NCI-H2081 (cell line): ENCODE data around the gene ERVV-1.
"Not testable (repeated sequence)": the region's sequence is repeated elsewhere in the genome, so short reads cannot be mapped to it uniquely, and the experiment has no call there.

Source experiments
- DNase-seq, 2 experiments: peaks; one replicate each; lab custom pipeline; 2025; lab: John Stamatoyannopoulos, UW

Gene ERVV-1

GRCh38 chr19:53019684-53020083 lies 6.0 kb downstream of the ERVV-1 start:
- no peak for DNase-seq

DNA sequence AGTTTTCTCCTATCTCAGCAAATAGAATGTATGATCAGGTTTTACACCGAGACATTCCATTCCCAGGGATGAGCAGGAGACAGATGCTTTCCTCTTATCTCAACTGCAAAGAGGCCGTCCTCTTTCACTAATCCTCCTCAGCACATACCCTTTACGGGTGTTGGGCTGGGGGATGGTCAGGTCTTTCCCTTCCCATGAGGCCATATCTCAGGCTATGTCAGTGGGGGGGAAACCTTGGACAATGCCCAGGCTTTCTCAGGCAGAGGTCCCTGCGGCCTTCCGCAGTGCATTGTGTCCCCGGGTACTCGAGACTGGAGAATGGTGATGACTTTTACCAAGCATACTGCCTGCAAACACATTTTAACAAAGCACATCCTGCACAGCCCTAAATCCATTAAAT lies 14.6 kb downstream of the ERVV-1 start:
- DNase-seq = not testable (repeated sequence)

DNA sequence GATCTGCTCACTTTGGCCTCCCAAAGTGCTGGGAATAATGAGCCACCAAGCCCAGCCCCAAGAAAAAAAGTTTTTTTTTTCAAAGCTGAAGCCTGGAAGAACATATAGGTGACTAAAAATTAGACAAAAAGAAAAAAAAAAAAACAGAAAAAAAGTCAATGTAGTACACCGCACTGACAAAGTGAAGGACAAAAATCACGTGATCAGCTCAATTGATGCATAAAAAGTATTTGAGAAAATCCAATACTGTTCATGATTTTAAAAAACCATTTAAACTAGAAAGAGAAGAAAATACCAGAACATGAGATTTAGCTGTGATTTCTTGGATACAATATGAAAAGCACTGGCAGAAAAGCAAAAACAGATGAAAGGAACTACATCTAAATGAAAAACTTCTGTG lies 20.3 kb downstream of the ERVV-1 start:
- no peak for DNase-seq

DNA sequence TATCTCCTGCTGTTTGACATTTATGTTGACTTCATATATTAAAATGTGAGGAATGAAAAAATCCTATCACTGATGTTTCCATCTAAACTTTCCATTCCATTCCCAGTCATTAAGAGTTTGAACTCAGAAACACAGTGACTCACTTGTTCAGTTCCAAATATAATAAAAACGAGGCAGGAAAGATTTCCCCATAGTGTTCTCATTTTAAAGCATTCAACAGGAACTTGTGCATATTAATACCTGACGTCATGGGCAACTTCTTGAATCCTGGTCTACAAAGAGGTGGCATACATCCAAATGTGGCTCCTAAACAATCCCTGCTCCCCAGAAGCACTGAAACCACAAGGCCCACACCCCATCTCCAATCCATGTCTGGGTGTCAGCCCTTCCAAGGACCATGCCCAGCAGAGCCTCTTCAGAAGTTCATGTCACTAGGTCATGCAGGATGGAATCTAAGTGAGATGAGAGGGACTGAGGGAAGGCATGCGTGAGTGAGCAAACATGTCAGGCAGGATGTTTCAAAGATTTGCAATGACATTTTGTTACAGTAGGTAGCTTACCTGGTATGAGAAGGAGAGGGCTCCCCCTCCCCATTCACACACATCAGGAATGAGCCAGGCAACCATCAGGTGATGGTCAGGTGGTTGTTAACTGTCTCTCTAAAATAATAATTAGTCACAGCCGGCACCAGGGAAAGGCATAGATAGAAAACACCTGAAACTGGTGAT lies 21.4 kb downstream of the ERVV-1 start:
- no peak for DNase-seq

- no peak for DNase-seq
Observed at GRCh38 chr19:53037101-53038097, 23.7 kb downstream of the ERVV-1 start.

- no peak for DNase-seq
Observed at GRCh38 chr19:53041366-53041765, 27.6 kb downstream of the ERVV-1 start.

- no peak for DNase-seq
Observed at GRCh38 chr19:53045536-53045935, 31.8 kb downstream of the ERVV-1 start.

DNA sequence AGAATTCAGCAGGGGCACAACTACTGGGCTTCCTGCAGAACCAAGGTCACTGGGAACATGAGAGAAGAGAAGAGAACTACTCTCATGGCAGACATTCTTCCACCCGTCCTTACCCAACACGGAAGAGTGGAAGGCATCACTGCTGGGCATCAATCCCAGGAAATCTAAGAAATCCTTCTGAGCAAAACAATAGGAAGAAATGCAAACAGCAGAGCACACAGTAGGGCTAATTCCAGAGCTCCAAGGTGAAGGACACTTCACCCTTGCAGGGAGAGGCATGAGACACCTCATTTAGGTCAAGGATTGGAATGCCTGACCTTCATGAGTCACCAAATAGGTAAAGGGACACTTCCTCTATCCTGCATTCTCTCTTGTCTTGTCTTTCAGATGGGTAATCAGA lies 33.7 kb downstream of the ERVV-1 start:
- DNase-seq = no peak

GRCh38 chr19:53055117-53055516 lies 41.4 kb downstream of the ERVV-1 start:
- DNase-seq = no peak

DNA sequence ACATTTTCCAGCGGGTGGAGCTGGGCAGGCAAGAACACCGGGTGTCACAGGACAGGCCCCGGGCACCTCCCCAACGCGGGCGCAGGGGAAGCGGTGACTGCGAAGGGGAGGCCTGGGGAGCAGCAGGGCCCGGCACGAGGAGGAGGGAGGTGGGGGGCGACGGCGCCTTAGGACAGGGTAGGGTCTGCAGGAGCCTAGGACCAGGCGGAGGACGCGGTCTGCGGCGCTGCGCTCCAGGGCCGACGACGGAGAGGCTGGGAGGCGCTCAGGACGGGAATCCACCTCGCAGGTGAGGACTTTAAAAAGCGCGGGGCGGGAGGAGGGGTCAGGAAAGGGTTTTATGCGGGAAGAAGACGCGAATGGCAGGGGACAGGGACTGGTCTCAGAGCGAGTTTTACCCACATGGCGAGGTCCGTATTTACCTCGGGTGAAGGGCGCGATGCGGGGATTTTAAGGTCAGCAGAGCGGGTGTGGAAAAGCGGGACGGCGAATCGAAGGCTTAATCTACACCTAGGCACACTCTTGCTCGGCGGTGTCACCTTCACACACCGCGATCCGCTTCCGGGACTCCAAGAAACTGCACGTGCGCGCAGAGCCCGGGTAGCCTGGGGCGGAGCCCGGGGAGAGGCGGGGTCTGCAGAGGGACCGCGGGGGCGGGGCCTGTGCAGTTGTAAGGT lies 44.3 kb downstream of the ERVV-1 start:
- DNase-seq = no peak
